ENCODE data around the gene AP3D1. TPM values are rescaled to one million over a fixed set of nuclear protein-coding genes. Genes with fewer than 3 reads are reported as not detected.
A peak's percentile ranks its signal among the peaks of the same experiment; 100 is the strongest.

AP3D1 gene
- total and polyA plus RNA-seq, 9 of the 15 experiments (the other 6 are each of a cell fraction or from before 2014, with no cell fraction given) = 1.2 to 86.1 (median 35.9) TPM

- no peak; the same call in 1 of the 2 replicates for TF ChIP-seq REST (IDR thresholded peaks at IDR 0.05; ENCODE audit: borderline replicate concordance)
- TF ChIP-seq REST (CRISPR knock-in tag; IDR thresholded peaks at IDR 0.05; ENCODE audit: low read depth) = 0 out of 2 replicates have a peak, but pooled peaks have one; percentile 22
- no peak for TF ChIP-seq ATF3 (IDR thresholded peaks at IDR 0.05)
- TF ChIP-seq ATF3 (CRISPR knock-in tag; conservative IDR thresholded peaks at IDR 0.05) = 0 out of 2 replicates have a peak, but pooled peaks have one; percentile 4
- peak; percentile 39; the same call in 1 of the 2 replicates for TF ChIP-seq USF2 (CRISPR knock-in tag; IDR thresholded peaks at IDR 0.05)
- TF ChIP-seq ELF1 (tag; IDR thresholded peaks at IDR 0.05) = no peak
- TF ChIP-seq SMAD3 (CRISPR knock-in tag; conservative IDR thresholded peaks at IDR 0.05) = no peak
- no peak for TF ChIP-seq CCAR2 (IDR thresholded peaks at IDR 0.05; ENCODE audit: low read depth, low read length)
- 0 out of 2 replicates have a peak, but pooled peaks have one; percentile 15 for TF ChIP-seq NFE2 (IDR thresholded peaks at IDR 0.05; ENCODE audit: low read depth)
- TF ChIP-seq ARID1B (IDR thresholded peaks at IDR 0.05) = no peak
- TF ChIP-seq HDAC3 (IDR thresholded peaks at IDR 0.05; ENCODE audit: borderline replicate concordance, partially characterized antibody) = no peak
- TF ChIP-seq CBX1 (IDR thresholded peaks at IDR 0.05; ENCODE audit: low read depth) = no peak
- no peak for TF ChIP-seq BCL6 (CRISPR knock-in tag; IDR thresholded peaks at IDR 0.05)
- no peak for TF ChIP-seq ZNF408 (CRISPR knock-in tag; IDR thresholded peaks at IDR 0.05; ENCODE audit: low read depth)
- TF ChIP-seq ZFP1 (CRISPR knock-in tag; IDR thresholded peaks at IDR 0.05) = no peak
- TF ChIP-seq JUNB (CRISPR knock-in tag; conservative IDR thresholded peaks at IDR 0.05) = no peak
- no peak for TF ChIP-seq SNAPC5 (CRISPR knock-in tag; IDR thresholded peaks at IDR 0.05)
- no peak for TF ChIP-seq ELK3 (CRISPR knock-in tag; IDR thresholded peaks at IDR 0.05)
- no peak for TF ChIP-seq PRMT5 (CRISPR knock-in tag; IDR thresholded peaks at IDR 0.05)
Measured at GRCh38 chr19:2060884-2061494, 90.4 kb downstream of the AP3D1 start (continued).
